Body of pancreas (tissue), 4 donors: ENCODE data around the gene C1QTNF1. TPM values are rescaled to one million over a fixed set of nuclear protein-coding genes. Genes with fewer than 3 reads are reported as not detected.

Source experiments
- ATAC-seq: fragments of 150-250 bp; one replicate; pipeline ENCODE4 v1.9.1; 2016
- DNase-seq, 4 donors: peaks; one replicate each; pipeline ENCODE4 v3.0.0-alpha.2; 2019
- H3K27ac ChIP-seq, 4 donors: fragments of 200-600 bp; sonication (generic); 1 replicate in 3 of 4; 2 replicates in 1 of 4; pipeline versions ENCODE4 v1.5.1 to v1.6.1; 2016 to 2019; ENCODE audit warnings: mild to moderate bottlenecking in 1 of 4, mixed read lengths in 1 of 4, moderate library complexity in 1 of 4
- H3K27me3 ChIP-seq, 2 donors: fragments of 200-600 bp; sonication (generic); one replicate each; pipeline ENCODE4 v1.6.0; 2016; ENCODE audit warnings: mild to moderate bottlenecking in 1 of 2
- H3K36me3 ChIP-seq, 2 donors: fragments of 200-600 bp; sonication (generic); replicated peaks in 1 of 2; 2 replicates each; pipeline ENCODE4 v1.5.1; 2016; ENCODE audit warnings: low read depth in 2 of 2; ENCODE audit not compliant: insufficient read depth in 1 of 2
- H3K4me1 ChIP-seq: fragments of 200-600 bp; sonication (generic); one replicate; pipeline ENCODE4 v1.6.0; 2016
- H3K4me3 ChIP-seq, 2 donors: fragments of 200-600 bp; sonication (generic); 1 replicate in 1 of 2; 2 replicates in 1 of 2; pipeline ENCODE4 v1.5.1; 2016 to 2019
- H3K9me3 ChIP-seq, 3 donors: fragments of 200-600 bp; sonication (generic); 1 replicate in 2 of 3; 2 replicates in 1 of 3; pipeline ENCODE4 v1.5.1; 2016
- POLR2A ChIP-seq, 3 donors: fragments of 450-650 bp; IDR thresholded peaks; one replicate each; pipeline ENCODE4 v1.6.1; 2016; ENCODE audit warnings: antibody characterized with exemption in 3 of 3, mild to moderate bottlenecking in 2 of 3
- WGBS, 2 donors: methylation state at CpG; one replicate each; pipeline ENCODE4 v1.1.5; 2017; 5-methylcytosine and 5-hydroxymethylcytosine counted together
- intact Hi-C: fragments of 100-400 bp; cut with DNase I; formaldehyde crosslinking; loops from one replicate; pipeline ENCODE4 v1.15.1; 2023
- total RNA-seq, 2 donors: library from RNA; depleted of rRNA; stranded (reverse); fragments of >200 nt; gene quantifications; one replicate each; pipeline ENCODE4 v1.1.0, GENCODE V29; 2016
- TF ChIP-seq, protein P1 (sequence below), 7 experiments: fragments of 450-650 bp in 4 of 7; fragments of 200-600 bp in 3 of 7; sonication (generic) in 3 of 7; IDR thresholded peaks; one replicate each; pipeline ENCODE4 v1.5.1; 2016 to 2019; ENCODE audit warnings: antibody characterized with exemption in 7 of 7

The C1QTNF1 gene
- total RNA-seq, 2 donors from 2014 or later: 8.3 to 50.1 TPM

DNA sequence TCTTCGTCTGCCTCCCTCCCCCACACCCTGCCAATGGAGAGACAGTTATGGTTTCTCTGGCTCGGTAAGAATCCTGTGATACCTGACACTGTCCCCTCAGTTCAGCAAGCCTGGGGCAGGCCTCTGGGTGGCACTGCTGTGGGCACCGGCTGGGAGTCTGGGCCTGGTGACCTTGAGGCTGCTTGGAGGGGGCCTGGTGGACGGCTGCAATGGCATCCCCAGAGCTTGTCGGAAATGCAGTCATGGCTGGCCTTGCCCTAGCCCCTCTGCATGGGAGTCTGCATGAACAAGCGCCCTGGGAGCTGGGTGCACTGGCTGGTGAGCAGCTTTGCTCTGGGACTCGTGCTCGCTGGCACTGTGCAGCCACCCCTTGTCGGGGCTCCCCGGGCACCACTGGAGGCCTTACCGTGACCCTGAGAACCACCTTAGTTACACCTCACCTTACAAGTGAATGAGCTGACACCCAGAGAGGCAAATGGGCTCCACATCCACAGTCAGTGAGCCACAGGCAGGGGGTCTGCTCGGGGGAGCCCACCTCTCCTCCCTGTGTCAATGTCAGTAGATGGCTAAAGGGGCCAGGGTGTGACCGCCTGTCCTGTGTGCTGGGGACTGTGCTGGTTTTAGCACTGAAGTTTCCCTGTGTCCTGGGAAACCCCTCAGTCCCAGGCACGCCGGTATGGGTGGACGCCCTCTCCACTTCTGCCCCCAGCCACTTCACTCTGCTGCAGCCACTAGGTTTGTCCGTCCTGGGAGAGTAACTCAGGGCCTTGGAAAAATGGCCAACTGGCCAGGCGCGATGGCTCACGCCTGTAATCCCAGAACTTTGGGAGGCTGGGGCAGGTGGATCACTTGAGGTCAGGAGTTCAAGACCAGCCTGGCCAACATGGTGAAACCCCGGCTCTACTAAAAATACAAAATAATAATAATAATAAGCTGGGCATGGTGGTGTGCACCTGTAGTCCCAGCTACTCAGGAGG, 45.7 kb upstream of the C1QTNF1 start:
- Histone ChIP-seq H3K27me3 (no peaks in the 10 kb centered on the region), H3K36me3 (no peaks in the 10 kb centered on the region), H3K4me1 (peaks cover 44% of the 10 kb centered on the region), H3K9me3 (no peaks in the 10 kb centered on the region), H3K27ac (peak overlapping the region in 3 of 4 donors; percentile 43 to 81 (median 58)), H3K4me3 (no peak overlapping the region)
- TF ChIP-seq POLR2A (IDR thresholded peaks at IDR 0.05): no peak
- TF ChIP-seq, protein P1, sequence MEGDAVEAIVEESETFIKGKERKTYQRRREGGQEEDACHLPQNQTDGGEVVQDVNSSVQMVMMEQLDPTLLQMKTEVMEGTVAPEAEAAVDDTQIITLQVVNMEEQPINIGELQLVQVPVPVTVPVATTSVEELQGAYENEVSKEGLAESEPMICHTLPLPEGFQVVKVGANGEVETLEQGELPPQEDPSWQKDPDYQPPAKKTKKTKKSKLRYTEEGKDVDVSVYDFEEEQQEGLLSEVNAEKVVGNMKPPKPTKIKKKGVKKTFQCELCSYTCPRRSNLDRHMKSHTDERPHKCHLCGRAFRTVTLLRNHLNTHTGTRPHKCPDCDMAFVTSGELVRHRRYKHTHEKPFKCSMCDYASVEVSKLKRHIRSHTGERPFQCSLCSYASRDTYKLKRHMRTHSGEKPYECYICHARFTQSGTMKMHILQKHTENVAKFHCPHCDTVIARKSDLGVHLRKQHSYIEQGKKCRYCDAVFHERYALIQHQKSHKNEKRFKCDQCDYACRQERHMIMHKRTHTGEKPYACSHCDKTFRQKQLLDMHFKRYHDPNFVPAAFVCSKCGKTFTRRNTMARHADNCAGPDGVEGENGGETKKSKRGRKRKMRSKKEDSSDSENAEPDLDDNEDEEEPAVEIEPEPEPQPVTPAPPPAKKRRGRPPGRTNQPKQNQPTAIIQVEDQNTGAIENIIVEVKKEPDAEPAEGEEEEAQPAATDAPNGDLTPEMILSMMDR (IDR thresholded peaks at IDR 0.05): peak in 2 of 7 experiments; percentile 13
- no peak for ATAC-seq
- intact Hi-C loops: no loop called here
- 59 to 68% methylated on average over 9 to 21 of the region's 21 CpGs for WGBS, 2 donors
- DNase-seq: peak in 1 of 4 donors; percentile 39

DNA sequence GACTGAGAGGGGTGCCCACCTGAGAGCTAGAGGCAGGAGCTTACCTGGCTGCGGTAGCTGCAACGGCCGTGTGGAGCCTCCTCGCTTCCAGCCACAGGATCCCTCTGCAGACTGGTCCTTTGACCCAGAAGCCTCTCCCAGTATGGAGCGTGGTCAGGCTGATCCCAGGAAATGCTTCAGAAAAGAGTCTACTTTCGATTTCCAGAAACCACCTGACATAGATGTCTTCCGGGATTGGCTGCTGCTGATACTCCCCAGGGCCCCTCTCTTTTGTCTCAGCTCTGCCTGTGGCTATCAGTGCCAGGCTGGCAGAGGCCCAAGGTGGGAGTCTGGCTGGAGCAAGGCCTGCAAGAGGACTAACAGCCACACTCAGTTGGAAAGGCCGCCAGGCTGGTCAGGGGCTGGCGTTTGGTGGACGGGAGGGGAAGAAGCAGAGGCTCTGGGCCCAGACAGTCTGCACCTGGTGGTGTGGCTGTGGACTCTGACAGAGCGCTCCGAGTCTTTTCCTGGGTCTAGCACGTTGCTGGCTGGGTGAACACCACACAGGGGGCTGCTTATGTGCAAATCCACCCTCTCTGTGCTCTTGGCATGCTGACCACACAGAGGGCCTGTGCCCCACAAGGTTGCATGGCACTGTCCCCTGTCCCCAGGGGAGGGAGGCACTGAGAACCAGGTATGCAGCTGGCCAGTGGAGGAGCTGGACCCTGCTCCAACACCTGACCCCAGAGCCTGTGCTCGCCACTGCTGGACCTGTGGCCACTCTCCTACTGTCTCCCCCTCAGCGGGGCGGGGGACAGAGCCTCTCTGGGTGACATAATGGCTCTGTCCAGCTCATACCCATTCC, 44.0 kb upstream of the C1QTNF1 start, which contains the start of gene LGALS3BP:
Gene LGALS3BP, minus strand, starts transcription at position 144 of the 844 bp plus-strand sequence. CDS start 2,732 bp downstream, outside the sequence.
- TF ChIP-seq, protein P1 (IDR thresholded peaks at IDR 0.05): no peak
- TF ChIP-seq POLR2A (IDR thresholded peaks at IDR 0.05): peak in 2 of 3 donors; percentile 54 to 59
- ATAC-seq: peak; percentile 73
- peak; percentile 54 to 74 (median 70) for DNase-seq
- peak within 1 kb of the TSS; percentile 36 to 81 (median 64) for H3K27ac ChIP-seq
- H3K36me3 ChIP-seq: no peaks in the 10 kb centered on the region
- H3K4me3 ChIP-seq: no peak within 1 kb of the TSS
- H3K9me3 ChIP-seq: no peaks in the 10 kb centered on the region
- intact Hi-C loops: no loop called here
- 50 to 66% methylated on average over 12 to 16 of the region's 16 CpGs for WGBS, 2 donors
- H3K27me3 ChIP-seq: no peaks in the 10 kb centered on the region
- peaks cover 44% of the 10 kb centered on the region for H3K4me1 ChIP-seq

DNA sequence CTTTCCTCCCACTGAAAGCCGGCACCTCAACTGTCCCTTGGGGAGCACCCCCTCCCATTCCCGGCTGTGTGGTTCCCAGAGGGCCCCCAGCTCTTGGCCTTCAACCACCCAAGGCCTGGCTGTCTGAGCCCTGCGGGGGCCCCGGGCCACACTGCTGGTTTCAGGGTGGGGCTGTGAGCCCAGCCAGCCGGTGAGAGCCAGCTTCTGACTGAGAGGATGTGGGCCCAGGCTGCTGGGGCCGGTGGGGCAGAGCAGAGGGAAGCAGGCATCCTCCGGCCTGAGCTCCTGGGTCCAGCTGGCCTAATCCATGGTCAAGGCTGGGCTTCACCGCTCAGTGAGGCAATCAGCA, 43.4 kb upstream of the C1QTNF1 start:
- no peak for ATAC-seq
- Histone ChIP-seq H3K36me3 (no peaks in the 10 kb centered on the region), H3K27ac (peak overlapping the region in 3 of 4 donors; percentile 58 to 81 (median 71)), H3K4me1 (peaks cover 44% of the 10 kb centered on the region), H3K27me3 (no peaks in the 10 kb centered on the region), H3K4me3 (no peak overlapping the region), H3K9me3 (no peaks in the 10 kb centered on the region)
- TF ChIP-seq, protein P1 (IDR thresholded peaks at IDR 0.05): no peak
- TF ChIP-seq POLR2A (IDR thresholded peaks at IDR 0.05): no peak
- intact Hi-C loops: no loop called here
- 76% methylated on average over 8 of the region's 8 CpGs; no CpG with 5 or more reads in 1 of the 2 donors for WGBS, 2 donors
- no peak for DNase-seq

DNA sequence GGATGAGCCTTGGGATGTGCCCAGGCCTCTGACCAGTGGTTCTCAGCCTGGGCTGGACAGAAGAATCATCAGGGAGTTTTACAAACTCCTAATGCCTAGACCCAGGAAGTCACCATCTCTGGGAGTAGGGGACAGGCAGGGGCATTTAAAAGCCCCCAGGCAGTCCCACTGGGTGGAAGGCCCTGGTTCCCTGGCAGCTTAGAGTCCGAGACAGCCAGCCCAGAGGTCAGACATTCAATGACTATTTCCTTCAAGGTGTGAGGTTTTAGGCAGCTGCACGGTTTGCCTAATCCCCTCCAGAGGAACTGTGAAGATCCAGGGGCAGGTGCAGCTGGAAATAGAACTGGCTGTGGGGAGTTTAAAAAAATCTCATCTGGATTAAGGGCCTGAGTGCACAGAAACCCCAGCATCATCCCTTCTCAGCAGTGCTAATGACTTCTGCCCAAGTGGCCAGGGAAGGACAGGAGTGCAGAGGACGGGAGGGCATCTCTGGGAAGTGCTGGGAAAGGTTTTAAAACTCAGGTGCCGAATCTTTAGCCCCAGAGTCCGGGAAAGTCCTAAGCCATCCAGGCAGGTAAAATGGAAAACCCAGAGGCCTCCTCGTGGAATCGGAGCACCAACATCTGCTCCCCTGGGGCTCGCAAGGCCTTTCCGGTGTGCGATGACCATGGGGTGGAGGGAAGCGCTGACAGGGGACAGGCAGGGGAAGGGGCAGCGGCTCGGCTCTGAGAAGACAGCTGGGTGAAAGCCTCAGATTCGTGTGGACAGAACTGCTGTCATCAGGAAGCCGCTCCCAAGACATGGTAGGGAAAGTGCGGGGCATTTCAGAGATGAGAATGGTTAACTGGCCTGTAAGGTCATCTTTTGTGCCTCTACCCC, 42.7 kb upstream of the C1QTNF1 start:
- Histone ChIP-seq H3K36me3 (no peaks in the 10 kb centered on the region), H3K27ac (peak overlapping the region in 1 of 4 donors; percentile 58), H3K9me3 (no peaks in the 10 kb centered on the region), H3K4me3 (no peak overlapping the region), H3K27me3 (no peaks in the 10 kb centered on the region), H3K4me1 (peaks cover 45% of the 10 kb centered on the region)
- DNase-seq (no peak), ATAC-seq (no peak)
- TF ChIP-seq, protein P1 (IDR thresholded peaks at IDR 0.05): no peak
- TF ChIP-seq POLR2A (IDR thresholded peaks at IDR 0.05): no peak
- intact Hi-C loops: no loop called here
- 76 to 85% methylated on average over 11 to 16 of the region's 16 CpGs for WGBS, 2 donors
